ENCODE results near the gene MPP1.

GRCh38 chrX:154818916-154819770 is 13.9 kb upstream of the MPP1 start:
- TF ChIP-seq BHLHE40 (IDR thresholded peaks at IDR 0.05; ENCODE audit: borderline replicate concordance) (no peak), TARDBP (IDR thresholded peaks at IDR 0.05) (no peak), SUZ12 (IDR thresholded peaks at IDR 0.05) (no peak), SP1 (IDR thresholded peaks at IDR 0.05) (no peak), FOXA1 (IDR thresholded peaks at IDR 0.05) (no peak), HDGF (IDR thresholded peaks at IDR 0.05; ENCODE audit: borderline replicate concordance) (no peak), FOXM1 (IDR thresholded peaks at IDR 0.05; ENCODE audit: borderline replicate concordance) (no peak), NFRKB (IDR thresholded peaks at IDR 0.05) (no peak), FOXK2 (IDR thresholded peaks at IDR 0.05) (no peak), CTBP1 (IDR thresholded peaks at IDR 0.05; ENCODE audit: borderline replicate concordance) (no peak), ELF4 (IDR thresholded peaks at IDR 0.05) (no peak), L3MBTL2 (conservative IDR thresholded peaks at IDR 0.05) (no peak), ZNF384 (IDR thresholded peaks at IDR 0.05) (no peak)
- TF ChIP-seq, protein P1, sequence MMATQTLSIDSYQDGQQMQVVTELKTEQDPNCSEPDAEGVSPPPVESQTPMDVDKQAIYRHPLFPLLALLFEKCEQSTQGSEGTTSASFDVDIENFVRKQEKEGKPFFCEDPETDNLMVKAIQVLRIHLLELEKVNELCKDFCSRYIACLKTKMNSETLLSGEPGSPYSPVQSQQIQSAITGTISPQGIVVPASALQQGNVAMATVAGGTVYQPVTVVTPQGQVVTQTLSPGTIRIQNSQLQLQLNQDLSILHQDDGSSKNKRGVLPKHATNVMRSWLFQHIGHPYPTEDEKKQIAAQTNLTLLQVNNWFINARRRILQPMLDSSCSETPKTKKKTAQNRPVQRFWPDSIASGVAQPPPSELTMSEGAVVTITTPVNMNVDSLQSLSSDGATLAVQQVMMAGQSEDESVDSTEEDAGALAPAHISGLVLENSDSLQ (IDR thresholded peaks at IDR 0.05): no peak

All from HEK293T (cell line).